ENCODE results near the gene TMEM14A. TPM values are rescaled to one million over a fixed set of nuclear protein-coding genes. Genes with fewer than 3 reads are reported as not detected.
A peak's percentile ranks its signal among the peaks of the same experiment; 100 is the strongest.

The TMEM14A gene
- total RNA-seq, result 20.5 to 23.3 TPM (median 21.2 TPM) in 3 replicates

GRCh38 chr6:52670502-52671409 is at the start of gene TMEM14A:
Gene TMEM14A, plus strand, starts transcription at chr6:52671113. Its CDS starts 5,990 bp downstream, at chr6:52677103.
- peak within 1 kb of the TSS; percentile 81 for H3K27ac Mint-ChIP-seq
- H3K36me3 Mint-ChIP-seq, result peaks cover 6% of the 10 kb centered on the region
- no peaks in the 10 kb centered on the region for H3K27me3 Mint-ChIP-seq (ENCODE audit: low read depth)
- H3K9me3 Mint-ChIP-seq, result no peaks in the 10 kb centered on the region
- H3K4me3 Mint-ChIP-seq, result peak within 1 kb of the TSS; percentile 83
- peaks cover 36% of the 10 kb centered on the region for H3K4me1 Mint-ChIP-seq
- peak; percentile 93 to 97 for DNase-seq (ENCODE audit: low spot score in 2 of 2, unreplicated experiment in 2 of 2)
- no peak for TF ChIP-seq CTCF (IDR thresholded peaks at IDR 0.05; ENCODE audit: unreplicated experiment)

- no peak for TF ChIP-seq CTCF (IDR thresholded peaks at IDR 0.05; ENCODE audit: unreplicated experiment)
- DNase-seq (ENCODE audit: low spot score in 2 of 2, unreplicated experiment in 2 of 2), result no peak
Observed at GRCh38 chr6:52621631-52622030, 49.3 kb upstream of the TMEM14A start.

GRCh38 chr6:52622810-52623209 is 48.1 kb upstream of the TMEM14A start:
- DNase-seq (ENCODE audit: low spot score in 2 of 2, unreplicated experiment in 2 of 2), result no peak
- Mint-ChIP-seq H3K36me3 (no peaks in the 10 kb centered on the region), H3K9me3 (no peaks in the 10 kb centered on the region)

More at GRCh38 chr6:52621631-52622030, 49.3 kb upstream of the TMEM14A start:
- Mint-ChIP-seq H3K27me3 (ENCODE audit: low read depth) (no peaks in the 10 kb centered on the region), H3K4me3 (no peak overlapping the region), H3K9me3 (no peaks in the 10 kb centered on the region), H3K4me1 (peaks cover 3% of the 10 kb centered on the region), H3K27ac (no peak overlapping the region), H3K36me3 (no peaks in the 10 kb centered on the region)

GRCh38 chr6:52632011-52632410 is 38.9 kb upstream of the TMEM14A start:
- no peak for DNase-seq (ENCODE audit: low spot score in 2 of 2, unreplicated experiment in 2 of 2)
- no peaks in the 10 kb centered on the region for H3K27me3 Mint-ChIP-seq (ENCODE audit: low read depth)
- H3K4me3 Mint-ChIP-seq, result no peak overlapping the region
- no peaks in the 10 kb centered on the region for H3K9me3 Mint-ChIP-seq
- H3K27ac Mint-ChIP-seq, result no peak overlapping the region
- TF ChIP-seq CTCF (IDR thresholded peaks at IDR 0.05; ENCODE audit: unreplicated experiment), result no peak
- H3K4me1 Mint-ChIP-seq, result peaks cover 5% of the 10 kb centered on the region
- no peaks in the 10 kb centered on the region for H3K36me3 Mint-ChIP-seq

More at GRCh38 chr6:52622810-52623209, 48.1 kb upstream of the TMEM14A start:
- no peak for TF ChIP-seq CTCF (IDR thresholded peaks at IDR 0.05; ENCODE audit: unreplicated experiment)
- no peak overlapping the region for H3K4me3 Mint-ChIP-seq
- no peaks in the 10 kb centered on the region for H3K27me3 Mint-ChIP-seq (ENCODE audit: low read depth)
- peaks cover 5% of the 10 kb centered on the region for H3K4me1 Mint-ChIP-seq
- no peak overlapping the region for H3K27ac Mint-ChIP-seq

GRCh38 chr6:52634211-52634610 is 36.7 kb upstream of the TMEM14A start:
- H3K36me3 Mint-ChIP-seq, result no peaks in the 10 kb centered on the region
- H3K9me3 Mint-ChIP-seq, result no peaks in the 10 kb centered on the region
- peaks cover 5% of the 10 kb centered on the region for H3K4me1 Mint-ChIP-seq
- no peak for TF ChIP-seq CTCF (IDR thresholded peaks at IDR 0.05; ENCODE audit: unreplicated experiment)
- DNase-seq (ENCODE audit: low spot score in 2 of 2, unreplicated experiment in 2 of 2), result no peak
- H3K27ac Mint-ChIP-seq, result no peak overlapping the region
- no peak overlapping the region for H3K4me3 Mint-ChIP-seq
- no peaks in the 10 kb centered on the region for H3K27me3 Mint-ChIP-seq (ENCODE audit: low read depth)
